Measurements from ENCODE around the gene STK11. TPM values are rescaled to one million over a fixed set of nuclear protein-coding genes. Genes with fewer than 3 reads are reported as not detected.

The STK11 gene
- polyA plus RNA-seq, 1 donor from 2014 or later, result 51.6 TPM

GRCh38 chr19:1266916-1267476, 61.4 kb downstream of the STK11 start:
- no peaks in the 10 kb centered on the region for H3K9me3 ChIP-seq (ENCODE audit: low read length)
- peak overlapping the region; percentile 71 for H3K4me3 ChIP-seq (ENCODE audit: low read length)
- TF ChIP-seq SMC3 (conservative IDR thresholded peaks at IDR 0.05; ENCODE audit: poor library complexity) (peak; percentile 92), RAD21 (conservative IDR thresholded peaks at IDR 0.05) (peak; percentile 82), EP300 (conservative IDR thresholded peaks at IDR 0.05; ENCODE audit: poor library complexity, severe bottlenecking) (peak; percentile 66), EZH2 (IDR thresholded peaks at IDR 0.05; ENCODE audit: borderline replicate concordance, insufficient read depth, low read length, poor library complexity, severe bottlenecking) (no peak), MXI1 (conservative IDR thresholded peaks at IDR 0.05; ENCODE audit: poor library complexity, severe bottlenecking) (peak; percentile 60), TAF1 (IDR thresholded peaks at IDR 0.05; ENCODE audit: low read depth) (no peak), POLR2AphosphoS5 (IDR thresholded peaks at IDR 0.05) (no peak)
- TF ChIP-seq, protein P1, sequence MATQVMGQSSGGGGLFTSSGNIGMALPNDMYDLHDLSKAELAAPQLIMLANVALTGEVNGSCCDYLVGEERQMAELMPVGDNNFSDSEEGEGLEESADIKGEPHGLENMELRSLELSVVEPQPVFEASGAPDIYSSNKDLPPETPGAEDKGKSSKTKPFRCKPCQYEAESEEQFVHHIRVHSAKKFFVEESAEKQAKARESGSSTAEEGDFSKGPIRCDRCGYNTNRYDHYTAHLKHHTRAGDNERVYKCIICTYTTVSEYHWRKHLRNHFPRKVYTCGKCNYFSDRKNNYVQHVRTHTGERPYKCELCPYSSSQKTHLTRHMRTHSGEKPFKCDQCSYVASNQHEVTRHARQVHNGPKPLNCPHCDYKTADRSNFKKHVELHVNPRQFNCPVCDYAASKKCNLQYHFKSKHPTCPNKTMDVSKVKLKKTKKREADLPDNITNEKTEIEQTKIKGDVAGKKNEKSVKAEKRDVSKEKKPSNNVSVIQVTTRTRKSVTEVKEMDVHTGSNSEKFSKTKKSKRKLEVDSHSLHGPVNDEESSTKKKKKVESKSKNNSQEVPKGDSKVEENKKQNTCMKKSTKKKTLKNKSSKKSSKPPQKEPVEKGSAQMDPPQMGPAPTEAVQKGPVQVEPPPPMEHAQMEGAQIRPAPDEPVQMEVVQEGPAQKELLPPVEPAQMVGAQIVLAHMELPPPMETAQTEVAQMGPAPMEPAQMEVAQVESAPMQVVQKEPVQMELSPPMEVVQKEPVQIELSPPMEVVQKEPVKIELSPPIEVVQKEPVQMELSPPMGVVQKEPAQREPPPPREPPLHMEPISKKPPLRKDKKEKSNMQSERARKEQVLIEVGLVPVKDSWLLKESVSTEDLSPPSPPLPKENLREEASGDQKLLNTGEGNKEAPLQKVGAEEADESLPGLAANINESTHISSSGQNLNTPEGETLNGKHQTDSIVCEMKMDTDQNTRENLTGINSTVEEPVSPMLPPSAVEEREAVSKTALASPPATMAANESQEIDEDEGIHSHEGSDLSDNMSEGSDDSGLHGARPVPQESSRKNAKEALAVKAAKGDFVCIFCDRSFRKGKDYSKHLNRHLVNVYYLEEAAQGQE (IDR thresholded peaks at IDR 0.05; ENCODE audit: borderline replicate concordance), result peak; percentile 5
- TF ChIP-seq, protein P2, sequence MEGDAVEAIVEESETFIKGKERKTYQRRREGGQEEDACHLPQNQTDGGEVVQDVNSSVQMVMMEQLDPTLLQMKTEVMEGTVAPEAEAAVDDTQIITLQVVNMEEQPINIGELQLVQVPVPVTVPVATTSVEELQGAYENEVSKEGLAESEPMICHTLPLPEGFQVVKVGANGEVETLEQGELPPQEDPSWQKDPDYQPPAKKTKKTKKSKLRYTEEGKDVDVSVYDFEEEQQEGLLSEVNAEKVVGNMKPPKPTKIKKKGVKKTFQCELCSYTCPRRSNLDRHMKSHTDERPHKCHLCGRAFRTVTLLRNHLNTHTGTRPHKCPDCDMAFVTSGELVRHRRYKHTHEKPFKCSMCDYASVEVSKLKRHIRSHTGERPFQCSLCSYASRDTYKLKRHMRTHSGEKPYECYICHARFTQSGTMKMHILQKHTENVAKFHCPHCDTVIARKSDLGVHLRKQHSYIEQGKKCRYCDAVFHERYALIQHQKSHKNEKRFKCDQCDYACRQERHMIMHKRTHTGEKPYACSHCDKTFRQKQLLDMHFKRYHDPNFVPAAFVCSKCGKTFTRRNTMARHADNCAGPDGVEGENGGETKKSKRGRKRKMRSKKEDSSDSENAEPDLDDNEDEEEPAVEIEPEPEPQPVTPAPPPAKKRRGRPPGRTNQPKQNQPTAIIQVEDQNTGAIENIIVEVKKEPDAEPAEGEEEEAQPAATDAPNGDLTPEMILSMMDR (IDR thresholded peaks at IDR 0.05; ENCODE audit: poor library complexity, severe bottlenecking), result peak; percentile 98
- peaks cover 32% of the 10 kb centered on the region for H3K79me2 ChIP-seq (replicated peaks; ENCODE audit: insufficient read depth, low read length)
- H3F3A ChIP-seq (ENCODE audit: insufficient read depth, low read length, poor library complexity, severe bottlenecking), result no peaks in the 10 kb centered on the region
- peak overlapping the region; percentile 90 for H3K9ac ChIP-seq (ENCODE audit: low read length)
- H3K9me2 ChIP-seq (ENCODE audit: insufficient read depth, low read length), result no peaks in the 10 kb centered on the region
- H2AFZ ChIP-seq (ENCODE audit: low read depth, low read length), result no peak overlapping the region
- peak overlapping the region; percentile 68 for H3K27ac ChIP-seq (ENCODE audit: low read length)
- H4K20me1 ChIP-seq (ENCODE audit: insufficient read depth), result peaks cover 17% of the 10 kb centered on the region
- no peaks in the 10 kb centered on the region for H3K27me3 ChIP-seq (ENCODE audit: insufficient read depth, low read depth, low read length)
- no peaks in the 10 kb centered on the region for H3K36me3 ChIP-seq (ENCODE audit: insufficient read depth, low read length)
- H3K4me2 ChIP-seq (ENCODE audit: low read length), result peak overlapping the region; percentile 84

DNA sequence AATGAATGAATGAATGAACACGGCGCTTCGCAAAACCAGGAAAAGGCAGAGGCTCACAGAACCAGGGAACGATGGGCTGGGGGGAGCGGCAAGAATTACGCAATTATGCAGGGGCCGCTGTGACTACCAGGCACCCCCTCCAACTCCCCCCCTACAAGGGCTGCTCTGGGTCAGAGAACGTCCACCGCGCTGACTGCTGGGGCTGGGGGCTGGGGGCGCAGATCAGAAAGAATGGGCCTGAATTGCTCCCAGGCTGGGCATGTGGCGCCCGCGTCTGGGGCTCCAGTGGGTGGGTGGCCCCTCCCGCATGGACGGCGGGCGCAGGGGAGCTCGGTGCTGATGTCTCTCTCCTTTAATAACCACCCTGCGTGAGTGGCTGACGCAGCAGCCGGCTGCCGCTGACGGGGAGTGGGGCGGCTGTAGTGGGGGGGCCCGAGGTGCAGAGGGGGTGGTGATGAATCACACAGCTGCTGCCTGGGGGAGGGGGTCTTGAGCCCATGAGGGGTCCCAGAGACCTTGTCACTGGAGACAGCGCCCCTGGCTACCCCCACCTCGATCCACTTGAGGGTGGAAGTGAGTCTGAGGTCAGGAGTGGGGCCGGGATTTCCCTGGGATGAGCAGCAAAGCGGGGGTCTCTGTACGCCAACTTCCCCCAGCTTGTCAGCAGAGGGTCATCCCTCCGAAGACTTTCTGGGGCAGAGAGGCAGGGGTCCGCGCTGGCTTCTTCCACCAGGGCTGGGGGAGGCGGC, 62.1 kb downstream of the STK11 start:
- H2AFZ ChIP-seq (ENCODE audit: low read depth, low read length), result no peak overlapping the region
- H3K79me2 ChIP-seq (replicated peaks; ENCODE audit: insufficient read depth, low read length), result peaks cover 32% of the 10 kb centered on the region
- H3K4me3 ChIP-seq (ENCODE audit: low read length), result peak overlapping the region; percentile 71
- H4K20me1 ChIP-seq (ENCODE audit: insufficient read depth), result peaks cover 20% of the 10 kb centered on the region
- peak overlapping the region; percentile 90 for H3K9ac ChIP-seq (ENCODE audit: low read length)
- H3K4me2 ChIP-seq (ENCODE audit: low read length), result peak overlapping the region; percentile 84
- TF ChIP-seq, protein P2 (IDR thresholded peaks at IDR 0.05; ENCODE audit: poor library complexity, severe bottlenecking), result no peak
- TF ChIP-seq EP300 (conservative IDR thresholded peaks at IDR 0.05; ENCODE audit: poor library complexity, severe bottlenecking), result no peak
- TF ChIP-seq RAD21 (conservative IDR thresholded peaks at IDR 0.05), result no peak
- no peak for TF ChIP-seq POLR2AphosphoS5 (IDR thresholded peaks at IDR 0.05)
- TF ChIP-seq MXI1 (conservative IDR thresholded peaks at IDR 0.05; ENCODE audit: poor library complexity, severe bottlenecking), result no peak
- no peak for TF ChIP-seq TAF1 (IDR thresholded peaks at IDR 0.05; ENCODE audit: low read depth)
- TF ChIP-seq SMC3 (conservative IDR thresholded peaks at IDR 0.05; ENCODE audit: poor library complexity), result no peak
- H3K36me3 ChIP-seq (ENCODE audit: insufficient read depth, low read length), result no peaks in the 10 kb centered on the region
- H3F3A ChIP-seq (ENCODE audit: insufficient read depth, low read length, poor library complexity, severe bottlenecking), result no peaks in the 10 kb centered on the region
- H3K27me3 ChIP-seq (ENCODE audit: insufficient read depth, low read depth, low read length), result no peaks in the 10 kb centered on the region
- H3K9me3 ChIP-seq (ENCODE audit: low read length), result no peaks in the 10 kb centered on the region
- H3K27ac ChIP-seq (ENCODE audit: low read length), result peak overlapping the region; percentile 82
- no peaks in the 10 kb centered on the region for H3K9me2 ChIP-seq (ENCODE audit: insufficient read depth, low read length)

All from neural cell (in vitro differentiated cells).